ENCODE measurements around the gene AVP.

GRCh38 chr20:3102575-3103368 lies 18.2 kb upstream of the AVP start:
- TF ChIP-seq POLR2A (IDR thresholded peaks at IDR 0.05; ENCODE audit: low read depth, low read length) (no peak), POLR2AphosphoS5 (IDR thresholded peaks at IDR 0.05; ENCODE audit: low read depth, low read length) (no peak)

Data from GM12891 (cell line).